ENCODE results near the gene NLRP5.

Gene NLRP5

DNA sequence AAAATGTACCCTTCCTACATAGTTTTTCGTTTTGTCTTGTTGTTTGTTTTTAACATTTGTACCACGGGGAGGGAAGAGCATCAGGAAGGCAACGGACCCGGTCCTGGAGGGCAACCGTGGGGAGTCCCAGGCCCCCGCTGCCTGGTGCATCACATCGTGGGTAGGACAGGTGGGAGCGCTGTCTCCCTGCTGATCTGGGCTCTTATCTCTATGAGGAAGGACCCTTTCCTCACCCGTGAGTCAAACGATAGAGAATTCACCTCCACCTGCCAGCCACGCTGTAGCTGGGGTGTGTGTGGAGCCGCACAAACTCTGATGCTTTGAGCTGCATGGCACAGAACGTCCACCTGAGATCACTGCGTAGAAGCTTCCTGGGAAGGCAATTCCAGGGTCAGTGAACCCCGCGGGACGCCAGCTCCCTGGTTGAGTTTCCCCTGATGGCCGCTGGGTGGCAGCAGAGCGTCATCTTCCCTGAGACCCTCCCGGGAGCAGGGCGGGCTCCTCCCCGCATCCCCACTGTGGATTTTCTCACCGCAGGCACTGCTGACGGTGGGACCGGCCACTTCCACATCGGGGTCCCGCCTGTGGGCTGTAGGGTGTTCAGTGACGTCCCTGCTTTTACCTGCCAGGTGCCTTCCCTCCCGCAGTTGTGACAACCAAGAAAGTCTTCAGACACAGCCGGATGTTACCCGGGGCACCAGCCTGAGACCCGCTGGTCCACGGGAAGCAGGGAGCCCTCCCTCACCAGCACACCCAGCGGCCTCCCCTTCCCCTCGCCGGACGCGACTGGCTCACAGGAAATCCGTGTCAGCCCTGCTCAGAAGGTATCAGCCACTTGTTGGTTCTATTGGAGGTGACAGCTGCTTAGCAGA is 79.8 kb downstream of the NLRP5 start:
- H3K4me3 ChIP-seq (ENCODE audit: low read depth, low read length): peak overlapping the region; percentile 41

DNA sequence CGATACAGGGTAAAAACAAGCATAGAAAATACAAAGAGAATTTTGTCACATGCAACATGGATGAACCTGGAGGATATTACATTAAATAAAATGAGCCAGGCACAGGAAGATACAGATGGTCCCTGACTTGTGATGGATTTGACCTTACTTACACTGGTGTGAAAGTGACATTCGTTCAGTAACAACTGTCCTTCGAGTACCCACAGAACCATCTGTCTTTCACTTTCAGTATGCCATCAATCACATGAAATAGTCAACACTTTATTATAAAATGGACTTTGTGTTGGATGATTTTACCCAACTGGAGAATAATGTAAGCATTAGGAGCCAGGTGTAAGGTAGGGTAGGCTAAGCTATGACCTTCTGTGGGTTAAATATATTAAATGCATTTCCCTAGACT is 83.1 kb downstream of the NLRP5 start:
- Histone ChIP-seq H3K4me3 (ENCODE audit: low read depth, low read length) (no peak overlapping the region), H3K9me3 (no peaks in the 10 kb centered on the region), H3K27me3 (no peaks in the 10 kb centered on the region), H3K4me1 (no peaks in the 10 kb centered on the region), H3K36me3 (no peaks in the 10 kb centered on the region)
- DNase-seq: no peak
- TF ChIP-seq, protein P1, sequence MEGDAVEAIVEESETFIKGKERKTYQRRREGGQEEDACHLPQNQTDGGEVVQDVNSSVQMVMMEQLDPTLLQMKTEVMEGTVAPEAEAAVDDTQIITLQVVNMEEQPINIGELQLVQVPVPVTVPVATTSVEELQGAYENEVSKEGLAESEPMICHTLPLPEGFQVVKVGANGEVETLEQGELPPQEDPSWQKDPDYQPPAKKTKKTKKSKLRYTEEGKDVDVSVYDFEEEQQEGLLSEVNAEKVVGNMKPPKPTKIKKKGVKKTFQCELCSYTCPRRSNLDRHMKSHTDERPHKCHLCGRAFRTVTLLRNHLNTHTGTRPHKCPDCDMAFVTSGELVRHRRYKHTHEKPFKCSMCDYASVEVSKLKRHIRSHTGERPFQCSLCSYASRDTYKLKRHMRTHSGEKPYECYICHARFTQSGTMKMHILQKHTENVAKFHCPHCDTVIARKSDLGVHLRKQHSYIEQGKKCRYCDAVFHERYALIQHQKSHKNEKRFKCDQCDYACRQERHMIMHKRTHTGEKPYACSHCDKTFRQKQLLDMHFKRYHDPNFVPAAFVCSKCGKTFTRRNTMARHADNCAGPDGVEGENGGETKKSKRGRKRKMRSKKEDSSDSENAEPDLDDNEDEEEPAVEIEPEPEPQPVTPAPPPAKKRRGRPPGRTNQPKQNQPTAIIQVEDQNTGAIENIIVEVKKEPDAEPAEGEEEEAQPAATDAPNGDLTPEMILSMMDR (IDR thresholded peaks at IDR 0.05; ENCODE audit: low read depth, low read length): no peak

More for the DNA sequence above, 79.8 kb downstream of the NLRP5 start:
- H3K36me3 ChIP-seq: no peaks in the 10 kb centered on the region
- H3K9me3 ChIP-seq: no peaks in the 10 kb centered on the region
- no peaks in the 10 kb centered on the region for H3K4me1 ChIP-seq
- no peaks in the 10 kb centered on the region for H3K27me3 ChIP-seq
- TF ChIP-seq, protein P1 (IDR thresholded peaks at IDR 0.05; ENCODE audit: low read depth, low read length): peak; percentile 91
- DNase-seq: peak; percentile 77

DNA sequence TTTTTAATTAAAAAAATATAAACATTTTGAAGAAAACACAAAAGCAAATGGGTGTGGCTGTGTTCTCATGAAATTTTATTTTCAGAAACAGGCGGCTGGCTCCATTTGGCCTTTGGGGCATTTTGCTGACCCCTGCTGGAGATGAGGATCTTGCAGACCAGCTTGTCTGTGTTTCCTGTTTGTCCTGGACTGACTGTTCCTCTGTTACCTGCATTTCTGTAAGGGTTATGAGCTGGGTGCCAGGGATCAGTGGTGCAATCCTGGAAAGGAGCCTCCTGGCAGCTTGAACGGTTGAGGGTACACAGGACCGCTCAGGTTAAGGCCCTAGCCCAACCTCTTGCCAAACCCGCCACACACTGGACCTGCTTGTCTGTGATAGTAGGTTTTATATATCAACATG is 84.6 kb downstream of the NLRP5 start:
- H3K27me3 ChIP-seq: no peaks in the 10 kb centered on the region
- no peak overlapping the region for H3K4me3 ChIP-seq (ENCODE audit: low read depth, low read length)
- DNase-seq: no peak
- TF ChIP-seq, protein P1 (IDR thresholded peaks at IDR 0.05; ENCODE audit: low read depth, low read length): peak; percentile 53
- no peaks in the 10 kb centered on the region for H3K4me1 ChIP-seq
- H3K9me3 ChIP-seq: no peaks in the 10 kb centered on the region
- no peaks in the 10 kb centered on the region for H3K36me3 ChIP-seq

DNA sequence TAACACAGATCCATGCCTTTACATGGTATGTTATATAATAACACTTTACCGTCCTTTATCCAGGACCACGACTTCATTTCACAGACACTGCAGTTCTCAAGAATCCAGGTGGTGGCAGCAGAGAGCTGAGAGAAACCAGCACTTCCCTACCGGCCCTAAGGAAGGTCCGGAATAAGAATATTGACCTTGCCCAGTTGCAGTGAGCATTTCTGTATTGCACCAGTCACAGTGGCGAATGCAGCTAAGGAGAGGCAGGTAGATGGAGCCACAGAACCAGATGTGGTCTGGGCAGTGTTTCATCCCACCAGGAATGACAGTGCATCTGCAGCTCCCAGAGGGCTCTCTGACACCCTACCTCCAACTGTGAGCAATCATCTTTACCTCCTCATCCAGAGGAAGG is 89.9 kb downstream of the NLRP5 start:
- no peaks in the 10 kb centered on the region for H3K4me1 ChIP-seq
- peak; percentile 69 for DNase-seq
- no peak overlapping the region for H3K4me3 ChIP-seq (ENCODE audit: low read depth, low read length)
- TF ChIP-seq, protein P1 (IDR thresholded peaks at IDR 0.05; ENCODE audit: low read depth, low read length): peak; percentile 93
- H3K9me3 ChIP-seq: no peaks in the 10 kb centered on the region
- H3K36me3 ChIP-seq: no peaks in the 10 kb centered on the region
- H3K27me3 ChIP-seq: no peaks in the 10 kb centered on the region

DNA sequence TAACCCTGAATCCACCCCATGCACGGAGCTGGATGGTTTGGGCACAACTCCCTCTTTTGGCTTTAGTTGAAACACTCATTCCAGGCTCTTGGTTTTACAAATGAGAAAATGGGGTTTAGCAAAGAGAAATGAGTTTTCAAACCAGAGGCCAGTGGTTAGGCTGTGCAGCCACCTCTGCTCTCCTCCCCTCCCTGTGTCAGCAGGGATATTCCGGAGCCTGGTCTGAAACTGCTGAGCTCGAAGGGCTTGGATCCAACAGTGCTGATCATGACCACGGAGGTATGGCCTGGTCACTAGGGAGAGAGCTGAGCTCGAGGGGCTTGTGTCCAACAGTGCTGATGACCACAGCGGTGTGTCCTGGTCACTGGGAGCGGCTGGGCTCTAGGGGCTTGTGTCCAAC is 93.0 kb downstream of the NLRP5 start:
- no peak for DNase-seq
- Histone ChIP-seq H3K4me1 (no peaks in the 10 kb centered on the region), H3K9me3 (no peaks in the 10 kb centered on the region), H3K27me3 (no peaks in the 10 kb centered on the region), H3K4me3 (ENCODE audit: low read depth, low read length) (no peak overlapping the region), H3K36me3 (no peaks in the 10 kb centered on the region)
- TF ChIP-seq, protein P1 (IDR thresholded peaks at IDR 0.05; ENCODE audit: low read depth, low read length): no peak

Data from BE2C (cell line).